ENCODE measurements around the gene IL21R.

IL21R gene

DNA sequence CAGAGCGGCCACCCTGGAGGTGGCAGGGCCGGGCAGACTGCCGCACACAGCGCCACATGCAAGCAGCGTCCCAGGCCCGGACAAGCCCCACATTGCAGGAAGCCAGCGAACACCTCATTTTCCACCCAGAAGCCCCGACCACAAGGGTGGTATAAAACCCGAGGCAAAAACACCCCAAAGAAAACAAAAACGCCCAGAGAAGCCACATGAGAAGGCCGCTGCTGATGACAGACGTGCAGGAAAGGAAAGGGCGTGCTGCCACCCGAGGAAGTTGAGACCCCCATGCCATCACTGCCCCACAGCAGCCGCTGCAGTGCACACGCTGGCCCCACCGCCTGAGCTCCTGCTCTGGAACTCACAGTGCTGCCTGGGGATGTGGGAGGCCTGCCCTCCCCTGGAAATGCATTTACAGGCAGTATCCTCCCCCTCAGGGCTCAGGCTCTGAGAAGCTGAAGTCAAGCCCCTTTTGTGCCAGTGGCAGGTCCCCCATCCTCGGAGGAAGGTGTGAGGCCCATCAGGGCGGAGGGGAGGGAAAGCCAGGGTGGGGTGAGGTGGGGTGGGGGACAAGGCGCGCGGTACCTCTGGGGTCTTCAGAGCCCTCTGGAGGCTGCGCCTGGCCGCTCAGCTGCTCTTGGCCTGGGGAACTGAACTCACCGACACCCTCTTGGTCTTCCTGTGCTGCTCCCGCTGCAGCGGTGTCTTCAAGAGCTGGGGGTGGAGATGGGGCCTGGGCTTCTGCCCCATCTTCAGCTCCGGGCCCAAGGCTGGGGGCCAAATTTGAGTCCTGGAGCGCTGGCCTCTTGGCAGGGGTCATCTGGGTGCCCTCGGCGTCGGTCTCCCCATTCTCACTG, 62.0 kb downstream of the IL21R start:
- no peak for ATAC-seq
- no peak for TF ChIP-seq ARNTL (CRISPR knock-in tag; IDR thresholded peaks at IDR 0.05; ENCODE audit: borderline replicate concordance, low read depth)
- no peak for TF ChIP-seq RARB (CRISPR knock-in tag; IDR thresholded peaks at IDR 0.05)
- no peak for TF ChIP-seq PPARA (CRISPR knock-in tag; IDR thresholded peaks at IDR 0.05; ENCODE audit: borderline replicate concordance)
- no peak for TF ChIP-seq ISL1 (CRISPR knock-in tag; IDR thresholded peaks at IDR 0.05)
- no peak for TF ChIP-seq ESRRG (CRISPR knock-in tag; IDR thresholded peaks at IDR 0.05)
- TF ChIP-seq, protein P1, sequence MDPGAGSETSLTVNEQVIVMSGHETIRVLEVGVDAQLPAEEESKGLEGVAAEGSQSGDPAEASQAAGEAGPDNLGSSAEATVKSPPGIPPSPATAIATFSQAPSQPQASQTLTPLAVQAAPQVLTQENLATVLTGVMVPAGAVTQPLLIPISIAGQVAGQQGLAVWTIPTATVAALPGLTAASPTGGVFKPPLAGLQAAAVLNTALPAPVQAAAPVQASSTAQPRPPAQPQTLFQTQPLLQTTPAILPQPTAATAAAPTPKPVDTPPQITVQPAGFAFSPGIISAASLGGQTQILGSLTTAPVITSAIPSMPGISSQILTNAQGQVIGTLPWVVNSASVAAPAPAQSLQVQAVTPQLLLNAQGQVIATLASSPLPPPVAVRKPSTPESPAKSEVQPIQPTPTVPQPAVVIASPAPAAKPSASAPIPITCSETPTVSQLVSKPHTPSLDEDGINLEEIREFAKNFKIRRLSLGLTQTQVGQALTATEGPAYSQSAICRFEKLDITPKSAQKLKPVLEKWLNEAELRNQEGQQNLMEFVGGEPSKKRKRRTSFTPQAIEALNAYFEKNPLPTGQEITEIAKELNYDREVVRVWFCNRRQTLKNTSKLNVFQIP (CRISPR knock-in tag; IDR thresholded peaks at IDR 0.05; ENCODE audit: borderline replicate concordance, low read depth), result no peak
- no peak for TF ChIP-seq ZNF70 (CRISPR knock-in tag; IDR thresholded peaks at IDR 0.05)
- no peak for TF ChIP-seq GLIS3 (CRISPR knock-in tag; IDR thresholded peaks at IDR 0.05)
- TF ChIP-seq, protein P2, sequence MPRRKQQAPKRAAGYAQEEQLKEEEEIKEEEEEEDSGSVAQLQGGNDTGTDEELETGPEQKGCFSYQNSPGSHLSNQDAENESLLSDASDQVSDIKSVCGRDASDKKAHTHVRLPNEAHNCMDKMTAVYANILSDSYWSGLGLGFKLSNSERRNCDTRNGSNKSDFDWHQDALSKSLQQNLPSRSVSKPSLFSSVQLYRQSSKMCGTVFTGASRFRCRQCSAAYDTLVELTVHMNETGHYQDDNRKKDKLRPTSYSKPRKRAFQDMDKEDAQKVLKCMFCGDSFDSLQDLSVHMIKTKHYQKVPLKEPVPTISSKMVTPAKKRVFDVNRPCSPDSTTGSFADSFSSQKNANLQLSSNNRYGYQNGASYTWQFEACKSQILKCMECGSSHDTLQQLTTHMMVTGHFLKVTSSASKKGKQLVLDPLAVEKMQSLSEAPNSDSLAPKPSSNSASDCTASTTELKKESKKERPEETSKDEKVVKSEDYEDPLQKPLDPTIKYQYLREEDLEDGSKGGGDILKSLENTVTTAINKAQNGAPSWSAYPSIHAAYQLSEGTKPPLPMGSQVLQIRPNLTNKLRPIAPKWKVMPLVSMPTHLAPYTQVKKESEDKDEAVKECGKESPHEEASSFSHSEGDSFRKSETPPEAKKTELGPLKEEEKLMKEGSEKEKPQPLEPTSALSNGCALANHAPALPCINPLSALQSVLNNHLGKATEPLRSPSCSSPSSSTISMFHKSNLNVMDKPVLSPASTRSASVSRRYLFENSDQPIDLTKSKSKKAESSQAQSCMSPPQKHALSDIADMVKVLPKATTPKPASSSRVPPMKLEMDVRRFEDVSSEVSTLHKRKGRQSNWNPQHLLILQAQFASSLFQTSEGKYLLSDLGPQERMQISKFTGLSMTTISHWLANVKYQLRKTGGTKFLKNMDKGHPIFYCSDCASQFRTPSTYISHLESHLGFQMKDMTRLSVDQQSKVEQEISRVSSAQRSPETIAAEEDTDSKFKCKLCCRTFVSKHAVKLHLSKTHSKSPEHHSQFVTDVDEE (CRISPR knock-in tag; IDR thresholded peaks at IDR 0.05), result no peak
- TF ChIP-seq, protein P3, sequence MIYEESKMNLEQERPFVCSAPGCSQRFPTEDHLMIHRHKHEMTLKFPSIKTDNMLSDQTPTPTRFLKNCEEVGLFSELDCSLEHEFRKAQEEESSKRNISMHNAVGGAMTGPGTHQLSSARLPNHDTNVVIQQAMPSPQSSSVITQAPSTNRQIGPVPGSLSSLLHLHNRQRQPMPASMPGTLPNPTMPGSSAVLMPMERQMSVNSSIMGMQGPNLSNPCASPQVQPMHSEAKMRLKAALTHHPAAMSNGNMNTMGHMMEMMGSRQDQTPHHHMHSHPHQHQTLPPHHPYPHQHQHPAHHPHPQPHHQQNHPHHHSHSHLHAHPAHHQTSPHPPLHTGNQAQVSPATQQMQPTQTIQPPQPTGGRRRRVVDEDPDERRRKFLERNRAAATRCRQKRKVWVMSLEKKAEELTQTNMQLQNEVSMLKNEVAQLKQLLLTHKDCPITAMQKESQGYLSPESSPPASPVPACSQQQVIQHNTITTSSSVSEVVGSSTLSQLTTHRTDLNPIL (CRISPR knock-in tag; IDR thresholded peaks at IDR 0.05; ENCODE audit: low read depth), result no peak
- no peak for TF ChIP-seq CSDC2 (CRISPR knock-in tag; IDR thresholded peaks at IDR 0.05)
- no peak for TF ChIP-seq ZNF8 (CRISPR knock-in tag; IDR thresholded peaks at IDR 0.05)
- TF ChIP-seq OSR1 (CRISPR knock-in tag; IDR thresholded peaks at IDR 0.05), result no peak
- TF ChIP-seq SNAI2 (CRISPR knock-in tag; IDR thresholded peaks at IDR 0.05), result no peak
- no peak for TF ChIP-seq ZFP3 (CRISPR knock-in tag; IDR thresholded peaks at IDR 0.05)
- TF ChIP-seq, protein P4, sequence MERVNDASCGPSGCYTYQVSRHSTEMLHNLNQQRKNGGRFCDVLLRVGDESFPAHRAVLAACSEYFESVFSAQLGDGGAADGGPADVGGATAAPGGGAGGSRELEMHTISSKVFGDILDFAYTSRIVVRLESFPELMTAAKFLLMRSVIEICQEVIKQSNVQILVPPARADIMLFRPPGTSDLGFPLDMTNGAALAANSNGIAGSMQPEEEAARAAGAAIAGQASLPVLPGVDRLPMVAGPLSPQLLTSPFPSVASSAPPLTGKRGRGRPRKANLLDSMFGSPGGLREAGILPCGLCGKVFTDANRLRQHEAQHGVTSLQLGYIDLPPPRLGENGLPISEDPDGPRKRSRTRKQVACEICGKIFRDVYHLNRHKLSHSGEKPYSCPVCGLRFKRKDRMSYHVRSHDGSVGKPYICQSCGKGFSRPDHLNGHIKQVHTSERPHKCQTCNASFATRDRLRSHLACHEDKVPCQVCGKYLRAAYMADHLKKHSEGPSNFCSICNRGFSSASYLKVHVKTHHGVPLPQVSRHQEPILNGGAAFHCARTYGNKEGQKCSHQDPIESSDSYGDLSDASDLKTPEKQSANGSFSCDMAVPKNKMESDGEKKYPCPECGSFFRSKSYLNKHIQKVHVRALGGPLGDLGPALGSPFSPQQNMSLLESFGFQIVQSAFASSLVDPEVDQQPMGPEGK (CRISPR knock-in tag; IDR thresholded peaks at IDR 0.05; ENCODE audit: borderline replicate concordance), result no peak
- TF ChIP-seq TCF4 (CRISPR knock-in tag; IDR thresholded peaks at IDR 0.05; ENCODE audit: borderline replicate concordance), result no peak
- no peak for TF ChIP-seq ZNF565 (CRISPR knock-in tag; conservative IDR thresholded peaks at IDR 0.05; ENCODE audit: low read depth)
- no peak for TF ChIP-seq BACH2 (CRISPR knock-in tag; IDR thresholded peaks at IDR 0.05; ENCODE audit: borderline replicate concordance)

DNA sequence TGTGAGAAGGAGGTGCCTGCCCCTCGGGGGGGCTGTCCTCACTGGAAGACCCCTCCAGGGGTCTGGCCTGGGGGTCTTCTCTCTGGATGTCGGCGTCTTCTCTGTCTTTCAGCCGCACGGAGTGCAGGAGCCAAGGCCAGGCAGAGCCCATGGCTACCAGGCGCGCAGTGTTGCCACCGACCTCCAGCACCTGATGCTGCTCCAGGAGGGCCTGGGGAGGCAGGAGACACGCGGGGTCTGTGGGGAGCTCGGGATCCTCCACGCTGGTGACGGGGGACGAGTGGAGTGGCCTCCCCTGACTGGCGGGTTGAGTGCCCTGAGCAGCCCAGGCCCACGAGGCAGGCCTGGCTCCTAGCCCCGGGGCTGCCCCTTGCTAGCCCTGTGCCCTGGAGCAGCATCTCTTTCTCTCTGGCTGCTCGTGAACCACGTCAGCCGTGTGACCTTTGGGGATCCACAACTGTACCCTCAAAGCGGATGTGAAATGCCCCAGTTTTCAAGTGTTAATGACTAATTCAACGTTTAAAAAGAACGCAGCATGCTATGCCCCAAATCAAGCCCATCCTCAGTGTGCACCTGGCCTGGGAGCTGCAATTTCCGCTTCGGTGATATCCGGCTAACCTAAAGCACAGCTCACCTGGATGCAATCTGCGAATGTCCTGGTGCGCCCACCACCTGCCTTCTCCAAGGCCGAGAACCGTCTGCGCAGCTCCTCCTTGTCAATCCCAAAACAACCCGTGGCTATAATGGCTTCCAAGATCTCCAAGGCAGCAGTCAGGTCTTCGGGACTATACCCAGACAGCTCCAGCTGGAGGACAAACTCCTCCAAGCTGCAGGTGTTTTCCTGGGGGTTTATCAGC, 62.9 kb downstream of the IL21R start:
- ATAC-seq, result no peak
- TF ChIP-seq ZC3H10 (CRISPR knock-in tag; IDR thresholded peaks at IDR 0.05) (no peak), ZNF565 (CRISPR knock-in tag; conservative IDR thresholded peaks at IDR 0.05; ENCODE audit: low read depth) (no peak), CSDC2 (CRISPR knock-in tag; IDR thresholded peaks at IDR 0.05) (no peak), ISL1 (CRISPR knock-in tag; IDR thresholded peaks at IDR 0.05) (no peak), ZNF8 (CRISPR knock-in tag; IDR thresholded peaks at IDR 0.05) (no peak), TCF4 (CRISPR knock-in tag; IDR thresholded peaks at IDR 0.05; ENCODE audit: borderline replicate concordance) (no peak), SNAI2 (CRISPR knock-in tag; IDR thresholded peaks at IDR 0.05) (no peak), BACH2 (CRISPR knock-in tag; IDR thresholded peaks at IDR 0.05; ENCODE audit: borderline replicate concordance) (no peak), PPARA (CRISPR knock-in tag; IDR thresholded peaks at IDR 0.05; ENCODE audit: borderline replicate concordance) (no peak), RARB (CRISPR knock-in tag; IDR thresholded peaks at IDR 0.05) (no peak), GLIS3 (CRISPR knock-in tag; IDR thresholded peaks at IDR 0.05) (no peak), ESRRG (CRISPR knock-in tag; IDR thresholded peaks at IDR 0.05) (no peak), ARNTL (CRISPR knock-in tag; IDR thresholded peaks at IDR 0.05; ENCODE audit: borderline replicate concordance, low read depth) (no peak), OSR1 (CRISPR knock-in tag; IDR thresholded peaks at IDR 0.05) (no peak), ZNF70 (CRISPR knock-in tag; IDR thresholded peaks at IDR 0.05) (no peak), ZFP3 (CRISPR knock-in tag; IDR thresholded peaks at IDR 0.05) (no peak)
- TF ChIP-seq, protein P4 (CRISPR knock-in tag; IDR thresholded peaks at IDR 0.05; ENCODE audit: borderline replicate concordance), result no peak
- TF ChIP-seq, protein P2 (CRISPR knock-in tag; IDR thresholded peaks at IDR 0.05), result no peak
- TF ChIP-seq, protein P3 (CRISPR knock-in tag; IDR thresholded peaks at IDR 0.05; ENCODE audit: low read depth), result no peak
